Heart left ventricle (tissue), 13 donors: ENCODE results near the gene UGGT1.

Experiments used
- POLR2A ChIP-seq, 2 donors: fragments of 450-650 bp; IDR thresholded peaks; one replicate each; pipeline ENCODE4 v1.6.1; 2017; ENCODE audit warnings: antibody characterized with exemption in 2 of 2, mild to moderate bottlenecking in 2 of 2, moderate library complexity in 2 of 2
- TF ChIP-seq, protein P1 (sequence below), 12 donors: fragments of 200-600 bp; sonication (generic) in 4 of 12; IDR thresholded peaks; one replicate each; pipeline versions ENCODE4 v1.5.0 to v1.8.0; 2018 to 2022; ENCODE audit warnings: antibody characterized with exemption in 12 of 12, mild to moderate bottlenecking in 5 of 12
- donor health status: ischemic (EF 13 %, LVEDD 7.1; RV severe dilation, severe dysfunction).
- donor health status: DM: no; HTN: yes; CAD: no.
- donor health status: DM: no; HTN: no; CAD: no.
- donor health status: ischemic (EF 25% LVEDD 6.9; RV normal size, moderate dysfunction).
- donor health status: ischemic (EF 25% LVEDD 5.7; RV mildly dilated, moderate dysfunction).
- donor health status: ischemic (EF 35%, LVEDD 5.7; RV mildly dilated, moderate dysfunction).
- donor health status: nonischemic (EF 11% LVEDD 7.7; RV severe dilation, severe dysfunction).
- donor health status: DM: yes; HTN: yes; CAD: no.
- donor health status: PGD.
- donor health status: ischemic (EF 29% LVEDD 5.4; RV normal size, mild dysfunction).
- donor health status: nonischemic (EF 23%, LVEDD 6.1; RV moderate dilation, normal function).

DNA sequence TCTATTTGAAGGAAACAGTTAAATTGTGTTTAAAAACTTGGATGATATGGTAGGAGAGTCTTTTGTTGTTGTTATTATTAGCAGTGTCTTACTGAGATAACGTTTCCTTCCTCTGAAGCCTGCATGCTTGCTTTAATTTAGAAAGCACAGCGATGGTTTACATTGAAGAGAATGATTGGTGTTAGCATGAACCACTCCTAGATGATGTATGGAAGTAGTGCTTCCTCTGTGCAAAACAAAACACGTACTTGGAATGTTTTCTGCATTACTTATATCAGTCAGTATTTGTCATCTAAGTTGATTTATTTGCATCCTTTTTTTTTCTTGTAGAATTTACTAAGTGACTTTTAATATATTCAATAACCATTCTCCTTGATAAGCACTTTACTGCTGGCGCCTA lies 89.0 kb downstream of the UGGT1 start:
- no peak for TF ChIP-seq POLR2A (IDR thresholded peaks at IDR 0.05)
- TF ChIP-seq, protein P1, sequence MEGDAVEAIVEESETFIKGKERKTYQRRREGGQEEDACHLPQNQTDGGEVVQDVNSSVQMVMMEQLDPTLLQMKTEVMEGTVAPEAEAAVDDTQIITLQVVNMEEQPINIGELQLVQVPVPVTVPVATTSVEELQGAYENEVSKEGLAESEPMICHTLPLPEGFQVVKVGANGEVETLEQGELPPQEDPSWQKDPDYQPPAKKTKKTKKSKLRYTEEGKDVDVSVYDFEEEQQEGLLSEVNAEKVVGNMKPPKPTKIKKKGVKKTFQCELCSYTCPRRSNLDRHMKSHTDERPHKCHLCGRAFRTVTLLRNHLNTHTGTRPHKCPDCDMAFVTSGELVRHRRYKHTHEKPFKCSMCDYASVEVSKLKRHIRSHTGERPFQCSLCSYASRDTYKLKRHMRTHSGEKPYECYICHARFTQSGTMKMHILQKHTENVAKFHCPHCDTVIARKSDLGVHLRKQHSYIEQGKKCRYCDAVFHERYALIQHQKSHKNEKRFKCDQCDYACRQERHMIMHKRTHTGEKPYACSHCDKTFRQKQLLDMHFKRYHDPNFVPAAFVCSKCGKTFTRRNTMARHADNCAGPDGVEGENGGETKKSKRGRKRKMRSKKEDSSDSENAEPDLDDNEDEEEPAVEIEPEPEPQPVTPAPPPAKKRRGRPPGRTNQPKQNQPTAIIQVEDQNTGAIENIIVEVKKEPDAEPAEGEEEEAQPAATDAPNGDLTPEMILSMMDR (IDR thresholded peaks at IDR 0.05): no peak
